GM18511 (cell line): Measurements from ENCODE around the gene SAYSD1.

ENCODE experiments used
- ATAC-seq: cut with Tn5 transposase; IDR thresholded peaks from one replicate; pipeline ENCODE4 v1.9.1; 2021; ENCODE audit warnings: mild to moderate bottlenecking, moderate library complexity; ENCODE audit not compliant: unreplicated experiment

Gene SAYSD1

DNA sequence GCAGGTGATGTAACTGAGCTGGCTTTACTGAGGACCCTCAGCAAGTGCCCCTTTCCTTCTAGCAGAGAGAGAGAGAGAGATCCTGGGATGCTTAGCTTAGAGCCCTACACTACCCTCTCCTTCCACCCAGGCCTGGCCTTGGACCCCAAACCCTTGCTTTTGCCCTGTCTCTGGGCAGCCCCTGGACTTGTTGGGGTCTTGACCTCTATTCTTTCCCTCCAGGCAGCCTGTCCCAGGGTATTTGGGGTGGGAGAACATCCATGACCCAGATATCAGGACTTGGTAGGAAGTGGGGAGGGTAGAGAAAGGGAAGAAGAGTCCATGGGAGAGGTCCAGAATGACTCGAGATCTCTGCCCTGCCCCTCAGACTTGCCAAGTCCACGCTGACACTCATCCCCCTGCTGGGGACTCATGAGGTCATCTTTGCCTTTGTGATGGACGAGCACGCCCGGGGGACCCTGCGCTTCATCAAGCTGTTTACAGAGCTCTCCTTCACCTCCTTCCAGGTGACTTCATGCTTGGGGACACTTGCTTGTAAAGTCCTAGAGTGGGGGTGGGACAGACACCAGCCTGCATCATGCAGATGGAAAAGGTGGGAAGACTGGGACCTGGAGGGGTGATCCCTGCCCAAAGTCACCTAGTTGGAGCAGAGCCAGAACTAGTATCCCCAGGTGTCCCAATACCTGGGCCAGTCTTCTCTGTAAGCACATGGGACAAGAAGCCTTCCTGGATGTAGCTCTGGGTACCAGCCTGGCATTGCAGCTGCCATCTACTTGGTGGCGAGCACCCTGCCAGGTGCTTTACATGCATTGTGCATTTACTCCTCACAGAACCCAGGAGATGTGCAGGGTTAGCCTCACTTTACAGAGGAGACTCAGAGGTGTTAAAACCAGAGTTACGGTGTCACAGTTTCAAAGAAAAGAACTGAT is 35.5 kb downstream of the SAYSD1 start:
- no peak for ATAC-seq

DNA sequence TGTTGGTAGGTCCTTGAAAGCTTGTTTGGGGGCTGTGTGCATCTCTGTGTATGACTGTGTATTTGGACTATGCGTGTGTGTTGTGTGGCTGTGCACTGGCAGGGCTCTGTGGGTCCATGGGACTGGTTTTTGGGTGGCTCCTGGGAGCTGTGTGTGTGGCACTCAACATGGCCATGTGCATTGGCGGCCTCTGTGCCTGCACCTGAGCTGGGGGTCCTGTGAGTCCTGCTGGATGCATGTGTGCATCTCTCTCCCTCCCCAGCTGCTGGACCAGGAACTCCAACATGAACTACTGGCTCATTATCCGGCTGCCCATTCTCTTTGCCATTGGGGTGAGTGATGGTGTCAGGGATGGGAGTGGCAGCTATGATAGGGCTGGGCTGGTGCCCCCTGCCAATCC is 36.3 kb downstream of the SAYSD1 start:
- no peak for ATAC-seq

DNA sequence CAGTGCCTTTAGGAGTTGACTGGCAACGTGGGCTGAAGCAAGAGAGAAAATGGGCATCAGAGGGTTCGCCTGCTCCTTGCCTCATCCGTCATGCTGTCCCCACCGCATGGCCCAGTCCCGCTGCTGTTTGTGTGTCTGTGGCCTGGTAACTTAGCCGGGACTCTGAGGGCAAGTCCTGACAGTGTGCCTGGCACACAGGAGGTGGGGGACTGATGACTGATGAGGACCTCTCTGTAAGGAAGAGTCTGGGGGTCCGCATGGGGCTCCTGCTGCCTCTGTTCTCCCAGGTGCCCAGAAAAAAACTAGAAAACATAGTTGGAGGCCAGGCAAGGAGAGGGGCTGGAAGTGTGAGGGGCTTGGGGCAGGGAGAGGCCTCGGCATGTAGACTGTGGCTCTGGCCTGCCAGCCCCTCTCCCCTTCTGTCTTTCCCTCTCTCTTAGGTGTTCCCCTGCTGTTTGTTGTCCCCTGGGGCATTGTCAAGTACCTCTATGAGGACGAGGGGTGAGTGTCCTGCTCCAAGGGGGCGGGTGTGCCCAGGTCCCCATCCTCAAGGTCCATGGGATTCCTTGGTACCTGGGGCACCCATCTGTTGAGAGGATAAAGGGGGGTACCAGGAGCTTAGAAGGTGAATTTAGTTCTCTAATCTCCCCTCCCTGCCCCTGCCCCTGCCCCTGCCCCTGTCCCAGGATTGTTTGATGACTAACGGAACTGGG is 36.9 kb downstream of the SAYSD1 start:
- ATAC-seq: no peak

DNA sequence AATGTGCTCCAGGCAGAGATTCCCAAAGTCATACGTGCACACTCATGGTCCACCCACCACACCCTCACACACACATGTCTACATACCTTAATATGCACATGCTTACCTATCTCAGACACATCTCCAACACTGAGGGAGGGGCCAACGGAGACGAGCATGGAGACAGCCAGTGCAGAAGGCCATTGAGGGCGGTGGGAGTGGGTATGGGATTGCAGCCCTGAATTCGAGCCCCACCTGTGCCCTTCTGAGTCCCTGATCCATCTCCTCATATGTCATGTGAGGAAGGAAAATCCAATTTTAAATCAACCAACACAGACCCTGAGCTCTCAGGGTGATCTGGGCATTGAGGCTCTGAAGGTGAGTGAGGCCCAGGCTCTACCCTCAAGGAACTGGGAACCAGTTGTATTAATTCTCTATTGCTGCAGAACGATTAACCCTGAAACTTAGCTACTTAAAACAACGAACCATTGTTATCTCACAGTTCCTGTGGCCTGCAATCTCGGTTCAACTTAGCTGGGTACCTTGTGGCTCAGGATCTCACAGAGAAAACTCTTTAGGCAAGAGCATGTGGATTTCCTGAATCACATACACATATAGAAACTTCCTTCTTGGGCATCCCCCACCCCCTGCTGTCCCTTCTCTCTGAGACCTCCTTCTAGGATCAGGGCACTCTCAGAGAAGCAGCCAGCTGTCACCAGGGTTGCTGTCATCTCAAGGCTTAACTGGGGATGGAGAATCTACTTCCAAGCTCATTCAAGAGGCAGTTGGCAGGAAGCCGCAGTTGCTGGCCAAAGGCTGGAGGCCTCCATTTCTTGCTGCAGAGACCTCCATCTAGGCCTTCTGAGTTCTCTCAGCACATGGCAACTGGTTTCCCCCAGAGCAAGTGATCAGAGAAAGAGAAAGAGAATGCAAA is 38.1 kb downstream of the SAYSD1 start:
- ATAC-seq: no peak

DNA sequence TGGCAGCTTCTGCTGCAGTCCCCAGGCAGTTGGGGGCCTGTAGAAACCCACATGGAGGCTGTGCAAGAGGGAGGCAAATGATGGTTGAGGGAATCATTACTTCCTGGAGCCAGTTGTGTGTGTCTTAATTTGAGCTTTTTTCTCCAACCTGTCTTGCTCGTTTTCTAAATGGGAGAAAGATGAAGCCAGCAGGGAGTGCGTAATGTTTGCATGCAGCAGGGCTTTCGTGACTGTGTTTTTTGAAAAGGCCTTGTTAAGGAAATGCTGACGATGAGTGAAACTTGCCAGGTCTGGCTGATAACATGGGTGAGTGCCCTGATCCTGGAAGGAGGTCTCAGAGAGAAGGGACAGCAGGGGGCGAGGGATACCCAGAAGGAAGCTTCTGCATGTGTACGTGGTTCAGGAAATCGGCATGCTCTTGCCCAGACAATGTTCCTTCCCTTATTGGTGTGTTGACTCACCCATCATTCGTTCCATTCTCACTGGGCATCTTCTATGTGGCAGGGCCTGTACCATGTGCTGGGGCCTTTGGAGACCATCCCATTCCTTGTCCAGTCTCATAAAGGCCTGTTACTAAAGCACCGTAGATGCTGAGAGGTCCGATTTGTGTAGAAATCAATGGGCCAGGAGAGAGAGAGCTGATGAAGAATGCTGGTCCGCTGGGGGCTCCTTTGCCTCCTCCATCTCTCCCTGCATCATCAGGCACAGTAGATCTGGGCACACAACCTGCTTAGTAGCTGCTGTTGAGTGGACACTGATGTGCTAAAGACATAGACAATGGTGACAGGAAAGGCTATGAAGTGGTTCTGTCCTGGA is 39.0 kb downstream of the SAYSD1 start:
- no peak for ATAC-seq

DNA sequence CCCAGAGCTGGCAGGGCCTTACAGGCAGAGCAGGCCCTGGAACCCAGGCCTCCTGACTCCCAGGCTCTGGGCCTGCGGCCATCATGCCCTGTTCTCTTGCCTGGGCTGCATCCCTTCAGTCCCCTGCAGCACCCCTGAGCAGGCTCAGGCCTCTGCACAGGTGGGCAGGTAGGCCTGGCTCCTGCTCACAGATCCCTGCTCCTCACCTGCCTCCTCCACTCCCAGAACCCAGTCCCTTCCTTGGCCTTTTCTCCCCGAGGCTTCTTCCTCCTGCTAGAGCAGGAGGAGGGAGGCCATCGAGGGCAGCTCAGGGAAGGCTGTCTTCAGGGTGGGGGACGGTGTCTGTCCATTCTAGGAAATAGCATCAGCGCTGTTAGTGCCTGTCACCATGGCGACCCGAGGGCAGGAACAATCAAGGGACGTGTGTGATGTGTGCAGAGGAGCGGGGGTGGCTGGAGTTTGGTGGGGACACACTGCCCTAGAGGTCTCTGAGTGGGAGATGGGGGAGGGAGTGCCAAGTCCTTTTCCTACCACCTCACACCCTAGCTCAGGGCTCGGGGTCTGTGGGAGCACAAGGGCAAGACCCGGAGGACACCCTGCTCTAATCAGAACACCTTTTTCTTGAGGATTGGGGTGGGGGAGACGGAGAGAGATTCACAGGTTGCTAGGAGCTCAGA is 39.8 kb downstream of the SAYSD1 start:
- no peak for ATAC-seq

DNA sequence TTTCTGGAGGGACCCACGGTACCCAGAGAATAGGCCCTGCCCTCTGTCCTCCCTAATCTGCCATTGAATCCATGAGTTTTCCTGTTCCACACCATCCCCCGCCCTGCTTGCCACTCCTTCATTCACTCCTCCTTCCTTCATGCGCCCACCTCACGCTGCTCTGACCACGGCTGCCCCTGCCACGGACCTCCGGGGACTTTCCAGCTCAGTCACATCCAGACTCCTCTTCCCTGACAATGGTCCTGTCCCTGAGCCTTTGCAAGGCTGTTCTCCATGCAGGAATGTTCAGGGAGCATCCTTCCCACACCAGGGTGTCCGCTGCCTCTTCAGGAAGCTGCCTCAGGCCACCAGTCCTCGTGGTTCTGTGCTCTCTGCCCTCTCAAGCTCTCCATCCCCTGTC is 40.5 kb downstream of the SAYSD1 start:
- ATAC-seq: no peak

DNA sequence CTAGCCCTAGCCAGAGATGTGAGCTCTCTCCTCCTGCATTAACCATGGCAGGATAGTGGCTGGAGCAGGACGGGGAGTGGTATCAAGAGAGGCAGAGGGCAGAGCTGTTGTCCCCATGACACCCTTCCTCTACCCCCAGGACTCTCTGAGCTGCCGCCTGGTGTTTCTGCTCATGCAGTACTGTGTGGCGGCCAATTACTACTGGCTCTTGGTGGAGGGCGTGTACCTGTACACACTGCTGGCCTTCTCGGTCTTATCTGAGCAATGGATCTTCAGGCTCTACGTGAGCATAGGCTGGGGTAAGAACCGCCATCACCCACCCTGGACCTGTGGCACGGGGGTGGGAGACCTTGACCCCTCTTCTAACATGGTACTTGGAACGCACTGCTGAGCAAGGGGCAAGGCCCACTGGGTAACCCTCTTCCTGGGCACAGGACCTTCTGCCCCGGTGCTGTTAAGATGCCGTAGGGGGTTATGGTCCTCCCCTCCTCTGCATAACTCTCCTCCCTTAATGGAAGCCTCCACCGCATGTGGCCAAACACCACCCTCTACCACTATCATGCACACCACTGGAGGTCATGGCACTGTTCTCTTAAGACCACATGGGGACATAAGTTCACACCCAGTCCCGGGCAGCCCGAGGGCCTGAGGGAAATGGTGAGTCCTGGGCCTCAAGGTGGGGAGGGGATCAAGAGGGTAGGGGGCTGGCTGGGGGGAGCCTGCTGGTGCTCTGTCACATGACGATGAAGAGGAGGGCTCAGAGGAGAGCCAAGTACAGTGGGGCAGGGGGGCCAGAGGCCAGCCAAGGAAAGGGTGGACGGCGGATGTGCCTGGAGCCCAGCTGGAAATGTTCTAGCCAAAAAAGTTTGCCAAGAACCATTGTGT is 41.3 kb downstream of the SAYSD1 start:
- ATAC-seq: no peak

DNA sequence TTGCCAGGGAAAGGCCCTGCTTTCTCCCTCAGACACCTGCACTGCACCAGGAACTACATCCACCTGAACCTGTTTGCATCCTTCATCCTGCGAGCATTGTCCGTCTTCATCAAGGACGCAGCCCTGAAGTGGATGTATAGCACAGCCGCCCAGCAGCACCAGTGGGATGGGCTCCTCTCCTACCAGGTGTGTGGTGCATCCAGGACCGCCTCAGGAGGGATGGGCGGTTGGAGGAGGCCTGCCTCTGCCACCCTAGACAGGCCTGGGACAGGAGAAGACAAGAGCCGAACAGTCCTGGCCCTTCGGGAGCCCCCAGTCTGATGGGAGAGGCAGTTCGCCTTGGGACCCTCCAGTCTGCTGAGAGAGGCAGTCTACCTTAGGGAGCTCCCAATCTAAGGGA is 42.2 kb downstream of the SAYSD1 start:
- ATAC-seq: no peak

DNA sequence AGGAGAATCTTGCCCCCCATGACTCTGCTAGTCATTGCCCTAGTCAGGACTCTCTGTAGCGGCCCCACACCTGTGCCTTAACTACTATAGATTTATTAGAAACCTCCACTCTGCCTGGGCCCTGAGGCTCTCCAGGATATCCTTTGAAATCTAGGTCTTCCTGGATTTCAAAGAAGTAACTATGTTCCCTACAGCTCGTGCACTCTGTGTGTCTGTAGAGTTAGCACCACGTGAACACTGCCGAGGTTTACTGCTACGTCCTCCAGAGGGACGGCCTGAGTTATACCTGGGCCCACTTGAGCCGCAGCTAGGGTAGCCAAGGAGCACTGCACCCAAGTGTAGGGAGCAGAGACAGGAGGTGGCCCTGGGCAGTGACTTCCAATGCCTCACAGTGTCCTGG is 46.6 kb downstream of the SAYSD1 start:
- ATAC-seq: no peak

DNA sequence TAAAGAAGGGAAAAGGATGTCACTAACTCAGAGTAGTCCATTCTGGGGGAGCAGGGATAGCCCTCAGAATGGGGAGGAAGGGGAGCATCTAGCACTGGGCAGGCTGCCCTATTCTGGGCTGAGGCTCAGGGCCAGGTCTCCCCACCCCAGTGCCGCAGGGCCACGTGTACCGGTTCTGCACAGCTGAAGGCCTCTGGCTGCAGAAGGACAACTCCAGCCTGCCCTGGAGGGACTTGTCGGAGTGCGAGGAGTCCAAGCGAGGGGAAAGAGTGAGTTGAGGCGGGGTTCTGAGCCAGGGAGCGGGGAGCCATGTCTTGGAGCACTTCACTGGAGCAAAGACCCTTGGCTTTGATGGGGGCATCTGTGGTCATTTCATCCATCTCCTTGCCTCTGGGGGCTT is 49.4 kb downstream of the SAYSD1 start:
- ATAC-seq: no peak

DNA sequence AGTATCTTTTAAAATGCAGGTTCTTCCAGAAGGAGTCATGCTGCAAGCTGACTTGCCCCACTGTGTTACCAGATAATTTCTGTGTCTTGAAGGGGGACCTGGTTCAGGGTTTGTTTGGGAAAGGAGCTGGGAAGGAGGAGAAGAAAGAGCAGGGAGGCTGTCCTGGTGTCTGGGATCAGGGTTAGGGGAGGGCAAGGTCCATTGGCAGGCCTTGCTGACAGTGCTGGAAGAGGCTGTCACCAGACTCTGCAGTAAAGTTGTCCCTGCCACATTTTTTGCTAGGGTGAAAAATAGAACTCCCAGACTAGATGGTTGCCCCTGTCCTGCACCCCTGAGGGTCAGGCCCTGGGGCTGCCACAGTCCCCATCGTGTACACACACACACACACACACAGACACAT is 51.5 kb downstream of the SAYSD1 start:
- ATAC-seq: no peak

DNA sequence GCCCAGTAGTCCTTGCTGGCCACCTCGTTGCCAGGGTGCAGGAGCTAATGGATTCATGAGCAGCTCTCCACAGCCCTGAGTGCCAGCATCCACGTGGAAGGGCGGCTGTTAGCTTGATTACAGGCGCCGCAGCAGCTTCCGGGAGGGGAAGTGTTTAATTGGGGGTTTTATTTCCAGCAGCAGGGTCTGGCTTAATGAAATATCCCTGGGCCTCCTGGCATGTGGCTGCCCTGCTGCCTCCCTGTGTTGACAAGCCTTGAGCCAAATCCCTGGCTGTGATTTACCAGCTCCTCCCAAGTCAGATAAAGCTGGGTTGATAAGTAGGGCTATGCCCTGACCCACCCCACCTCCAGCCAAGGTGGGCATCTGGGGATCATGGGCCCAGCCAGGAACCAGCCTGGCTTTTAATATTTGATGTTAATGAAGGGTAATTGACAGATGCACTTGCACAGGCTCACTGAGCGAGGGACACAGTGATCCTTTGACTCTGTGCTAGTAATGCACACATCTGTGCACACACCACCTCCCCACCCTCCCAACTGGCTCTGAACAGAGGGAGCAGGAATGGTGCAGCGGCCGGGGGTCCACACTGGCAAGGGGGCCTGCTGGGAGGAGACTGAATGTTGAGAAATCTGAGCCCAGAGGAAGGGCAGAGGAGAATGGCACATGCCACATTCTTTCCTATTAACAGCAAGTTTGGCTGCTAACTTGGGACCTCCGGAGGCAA is 52.8 kb downstream of the SAYSD1 start:
- ATAC-seq: no peak

DNA sequence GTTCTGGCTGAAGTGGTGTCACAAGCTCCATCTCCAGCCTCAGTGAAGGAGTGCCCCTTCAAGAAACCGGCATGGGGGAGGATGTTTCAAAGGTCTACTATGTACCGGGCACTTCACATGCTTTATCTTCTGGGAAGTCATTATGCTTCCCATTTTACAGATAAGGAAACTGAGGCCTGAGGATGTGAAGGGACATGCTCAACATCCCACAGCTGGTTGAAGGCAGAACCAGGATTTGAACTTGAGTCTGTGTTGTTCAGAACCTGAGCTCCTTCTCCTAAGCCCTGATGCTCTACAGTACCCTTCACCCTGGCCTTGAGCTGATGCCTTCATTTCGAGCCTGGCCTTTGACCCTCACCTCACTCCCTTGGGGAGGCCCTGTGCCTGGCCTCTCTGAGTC is 53.4 kb downstream of the SAYSD1 start:
- no peak for ATAC-seq

DNA sequence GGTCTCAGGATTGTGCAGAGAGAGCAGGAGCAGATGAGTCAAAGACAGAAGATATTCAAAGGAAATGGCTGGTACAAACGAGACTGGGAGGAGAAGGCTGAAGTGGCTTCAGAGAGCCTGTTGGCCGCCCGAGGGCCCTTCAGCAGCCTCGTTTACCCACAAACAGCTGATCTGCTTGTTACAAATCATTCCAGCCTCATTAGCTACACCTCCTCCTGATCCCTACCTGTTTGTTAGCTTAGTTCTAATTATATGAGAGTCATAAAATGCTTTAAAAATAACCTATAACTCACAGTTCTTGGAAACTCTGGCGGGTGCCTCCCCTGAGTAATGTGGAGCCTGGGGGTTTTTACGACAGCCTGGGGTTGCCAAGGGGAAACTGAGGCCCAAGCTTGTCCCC is 53.8 kb downstream of the SAYSD1 start:
- ATAC-seq: no peak

DNA sequence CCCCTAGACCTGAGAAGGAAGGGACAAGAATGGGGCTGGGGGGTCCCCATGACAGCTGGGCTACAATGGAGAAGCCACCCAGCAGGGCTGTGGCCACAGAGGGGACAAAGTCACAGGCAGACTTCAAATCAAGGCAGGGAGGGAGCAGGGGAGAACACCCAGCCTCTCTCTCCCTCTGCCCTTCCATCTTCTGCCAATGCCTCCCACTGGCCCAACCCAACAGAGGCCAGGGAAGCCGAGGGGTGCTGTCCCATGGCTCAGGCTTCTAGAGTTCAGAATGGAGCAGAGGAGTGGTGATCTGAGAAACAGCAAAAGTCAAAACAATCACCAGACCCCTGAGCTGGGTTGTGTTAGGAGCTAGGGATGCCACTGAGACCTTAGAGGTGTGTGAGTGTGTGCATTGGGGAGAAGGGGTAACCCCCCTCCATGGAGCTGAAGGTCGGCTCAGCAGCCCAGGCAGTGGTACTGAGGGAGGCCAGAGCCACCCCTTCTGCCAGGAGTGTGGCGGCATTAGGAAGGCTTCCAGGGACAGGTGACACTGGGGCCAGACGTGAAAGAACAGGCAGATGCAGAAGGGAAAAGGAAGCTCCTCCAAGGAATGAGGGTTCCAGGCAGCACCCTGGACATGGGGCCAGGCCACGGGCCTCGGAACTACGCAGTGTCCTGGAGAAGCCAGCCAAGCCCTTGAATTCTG is 54.4 kb downstream of the SAYSD1 start:
- ATAC-seq: no peak

DNA sequence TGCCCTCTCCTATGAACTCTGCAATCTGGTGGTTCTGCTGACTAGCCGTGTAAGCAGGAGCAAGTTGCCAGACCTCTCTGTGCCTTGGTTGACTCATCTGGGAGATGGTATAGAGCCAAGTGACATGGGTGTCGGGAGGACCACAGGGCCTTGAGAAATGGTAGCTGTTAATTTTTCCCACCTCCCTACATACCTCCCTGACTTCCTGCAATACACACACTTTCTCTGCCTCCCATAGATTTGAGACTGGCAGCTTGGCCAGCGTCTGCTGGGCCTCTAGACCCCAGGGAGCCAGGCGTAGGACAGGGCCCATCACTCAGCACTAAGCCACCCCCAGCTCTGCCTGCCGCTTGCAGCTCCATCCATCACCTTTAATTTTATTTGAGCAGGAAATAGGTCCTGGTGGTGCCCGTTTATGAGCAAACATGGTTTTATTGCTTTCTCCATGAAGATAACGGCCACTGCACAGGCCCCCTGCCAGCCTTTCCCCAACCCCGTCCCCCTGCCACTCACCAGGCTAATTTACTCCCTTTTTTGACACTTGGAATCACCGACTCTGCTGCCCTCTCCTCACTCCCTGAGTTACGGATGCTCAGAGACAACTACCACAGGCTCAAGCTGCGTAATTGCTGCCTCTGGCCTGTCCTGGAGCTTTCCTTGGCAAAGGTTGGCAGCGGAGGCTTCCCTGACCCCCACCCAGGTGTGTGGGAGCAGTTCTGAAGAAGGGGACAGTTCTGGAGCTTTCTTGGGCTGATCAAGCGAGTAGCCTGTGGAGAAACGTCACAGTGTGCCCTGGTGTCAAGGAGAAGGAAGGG is 55.3 kb downstream of the SAYSD1 start:
- no peak for ATAC-seq
